ENCODE data around the gene ASTN2.

Gene ASTN2

DNA sequence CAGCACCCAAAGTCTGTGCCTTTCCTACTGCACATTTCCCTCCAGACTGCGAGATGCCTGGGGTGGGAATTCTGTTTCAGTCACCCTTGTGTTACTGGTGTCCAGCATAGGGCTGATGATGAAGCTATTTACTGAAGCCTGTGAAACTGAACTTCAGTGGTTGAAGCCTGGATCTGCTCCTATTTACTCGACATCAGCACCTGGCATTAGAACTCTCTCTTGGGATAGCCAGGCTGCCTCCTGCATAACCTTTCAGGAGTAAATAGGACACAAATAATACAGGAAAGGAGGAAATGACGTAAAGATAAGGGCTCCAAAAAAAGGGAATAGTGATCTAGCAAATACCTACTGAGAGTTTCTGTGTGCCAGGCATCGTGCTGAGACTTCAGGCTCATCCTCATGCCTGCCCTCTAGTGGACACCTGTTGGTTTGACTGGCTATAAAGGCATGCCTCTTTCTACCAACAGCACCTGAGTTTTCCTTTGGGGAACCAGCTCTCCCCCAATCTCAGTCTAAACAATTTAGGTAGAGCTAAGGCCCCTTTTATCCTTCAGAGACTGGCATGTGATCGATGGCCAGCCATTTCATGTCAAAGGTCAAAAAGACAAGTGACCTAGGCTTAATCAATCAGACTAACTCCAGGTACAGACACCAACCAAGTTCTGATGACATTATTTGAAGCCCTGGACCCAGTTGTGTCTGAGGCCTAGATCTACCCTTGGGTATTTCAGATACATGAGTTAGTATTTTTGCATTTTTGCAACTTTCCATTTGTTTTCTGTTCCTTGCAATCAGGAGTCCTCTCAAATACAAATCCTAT is 919.8 kb downstream of the ASTN2 start:
- peak; percentile 39 to 51 for DNase-seq

DNA sequence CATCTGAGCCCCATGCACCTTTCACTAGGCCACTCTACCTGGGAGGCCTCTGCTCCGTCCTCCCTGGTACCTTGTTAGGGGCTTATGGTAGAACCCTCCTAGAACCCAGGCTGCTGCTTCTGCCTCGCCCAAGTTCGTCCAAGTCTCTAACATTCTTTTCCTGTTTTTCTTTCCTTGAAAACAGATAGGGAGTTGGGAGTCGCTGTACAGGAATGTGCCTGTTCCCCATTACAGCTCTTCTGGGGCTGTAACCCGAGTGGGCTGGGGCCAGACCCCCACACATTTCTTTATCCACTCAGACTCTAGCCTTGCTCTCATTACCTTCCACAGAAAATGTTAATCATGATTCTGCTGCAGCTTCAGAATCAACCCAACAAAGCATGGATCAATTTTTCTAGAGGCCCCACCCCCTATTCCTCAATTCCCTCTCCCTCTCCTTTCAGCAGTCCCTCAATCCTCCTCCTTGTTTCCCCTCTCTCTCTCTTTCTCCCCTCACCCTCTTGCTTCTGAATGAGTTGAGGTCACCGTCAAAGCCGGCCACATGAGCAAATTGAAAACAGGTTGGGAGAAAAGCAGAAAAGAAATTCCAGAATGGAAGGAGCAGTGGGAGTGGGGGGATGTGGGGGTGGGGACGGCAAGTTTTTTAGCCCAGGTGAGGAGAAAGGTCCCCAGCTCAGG is 921.5 kb downstream of the ASTN2 start:
- no peak for DNase-seq

GRCh38 chr9:116491659-116492058 is 923.2 kb downstream of the ASTN2 start:
- no peak for DNase-seq

DNA sequence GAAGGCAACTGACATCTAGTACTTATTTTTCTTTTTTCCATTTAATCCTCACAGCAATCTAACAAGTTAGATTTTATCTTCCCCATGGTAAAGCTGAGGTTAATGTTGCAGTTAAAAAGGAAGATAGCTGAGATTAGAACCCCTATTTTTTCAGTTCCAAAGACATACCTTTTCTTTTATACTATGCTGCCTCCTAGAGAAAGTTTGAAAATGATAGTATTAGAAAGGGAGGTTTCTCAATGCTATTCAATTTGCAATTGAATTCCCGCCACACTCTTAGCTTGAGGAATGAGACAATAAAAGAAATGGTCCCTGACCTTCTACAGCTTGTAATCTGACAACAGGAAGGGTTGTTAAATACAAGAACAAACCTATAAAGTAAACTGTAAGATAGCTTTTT is 923.6 kb downstream of the ASTN2 start:
- no peak for DNase-seq

- DNase-seq = no peak
These were observed 924.5 kb downstream of the ASTN2 start for GRCh38 chr9:116490321-116490720.

- DNase-seq = no peak
These were observed 926.5 kb downstream of the ASTN2 start for GRCh38 chr9:116488373-116488772.

DNA sequence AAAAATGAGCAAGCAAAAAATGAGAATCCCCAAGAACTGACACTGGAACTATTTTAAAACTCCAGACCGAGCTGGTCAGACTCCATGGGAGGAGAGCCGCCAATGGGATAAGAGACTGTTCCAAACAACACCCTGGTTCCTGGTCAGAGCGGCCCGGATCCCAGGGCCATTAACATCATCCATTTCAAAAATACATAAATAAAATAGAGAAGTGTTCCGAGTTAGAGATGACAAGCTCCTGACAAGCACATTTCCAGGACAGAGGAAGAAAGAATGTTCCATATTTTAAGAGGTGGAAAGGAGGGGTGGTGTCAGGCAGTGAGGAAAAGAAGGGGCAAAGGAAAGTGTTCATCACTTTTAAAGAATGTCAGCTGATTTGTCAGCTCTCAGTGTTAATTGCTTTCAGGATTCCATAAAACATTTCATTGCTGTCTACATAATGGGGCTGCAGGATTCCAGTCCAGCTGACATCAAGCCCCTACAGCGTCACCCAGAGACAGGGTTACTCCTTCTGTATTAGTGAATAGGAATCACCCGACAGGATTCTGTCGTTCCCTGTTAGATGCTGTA is 930.3 kb downstream of the ASTN2 start:
- no peak for DNase-seq

GRCh38 chr9:116483622-116484491 is 931.0 kb downstream of the ASTN2 start:
- no peak for DNase-seq

- DNase-seq = no peak
These were observed 932.1 kb downstream of the ASTN2 start for GRCh38 chr9:116482740-116483139.

DNA sequence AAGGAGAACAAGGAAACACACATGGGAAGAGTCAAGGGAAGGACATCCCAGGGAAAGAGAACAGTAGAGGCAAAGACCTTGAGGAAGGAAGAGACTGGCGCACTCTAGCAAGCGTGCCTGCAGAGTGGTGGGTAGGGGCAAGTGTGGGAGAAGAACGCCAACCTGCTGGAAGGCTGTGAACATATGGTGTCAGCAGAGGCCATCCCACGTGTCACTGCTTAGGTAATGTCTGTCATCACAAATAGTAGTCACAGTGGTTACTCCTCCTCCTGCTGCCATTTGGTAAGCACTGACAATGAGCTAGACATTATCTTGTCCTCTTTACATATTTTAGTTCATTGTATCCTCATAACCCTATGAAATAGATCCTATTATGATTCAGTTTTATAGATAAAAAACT is 934.2 kb downstream of the ASTN2 start:
- DNase-seq = no peak

GRCh38 chr9:116479967-116480366 is 934.9 kb downstream of the ASTN2 start:
- DNase-seq = no peak

GRCh38 chr9:116479056-116479544 is 935.8 kb downstream of the ASTN2 start:
- no peak for DNase-seq

DNA sequence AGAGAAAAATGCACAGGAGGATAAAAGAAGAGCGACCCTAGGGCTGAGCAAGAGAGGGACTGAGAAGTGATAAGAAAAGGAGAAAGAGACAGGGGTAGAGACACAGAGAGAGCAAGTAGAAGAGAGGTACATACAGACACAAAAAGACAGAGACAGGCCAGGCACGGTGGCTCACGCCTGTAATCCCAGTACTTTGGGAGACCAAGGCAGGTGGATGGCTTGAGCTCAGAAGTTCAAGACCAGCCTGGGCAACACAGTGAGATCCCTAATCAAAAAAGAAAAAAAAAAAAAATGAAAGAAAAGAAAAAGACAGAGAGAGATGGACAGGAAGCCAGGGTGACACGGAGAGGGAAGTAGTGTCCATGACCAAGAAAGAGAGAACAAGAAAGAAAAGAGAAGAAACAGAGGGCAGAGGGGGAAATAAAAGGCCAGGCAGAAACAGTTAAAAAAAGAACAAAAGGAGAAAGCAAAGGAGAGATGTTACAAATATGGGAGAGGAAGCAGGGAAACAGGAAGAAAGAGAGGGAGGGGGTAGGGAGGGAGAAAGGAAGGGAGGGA is 937.2 kb downstream of the ASTN2 start:
- no peak for DNase-seq

DNA sequence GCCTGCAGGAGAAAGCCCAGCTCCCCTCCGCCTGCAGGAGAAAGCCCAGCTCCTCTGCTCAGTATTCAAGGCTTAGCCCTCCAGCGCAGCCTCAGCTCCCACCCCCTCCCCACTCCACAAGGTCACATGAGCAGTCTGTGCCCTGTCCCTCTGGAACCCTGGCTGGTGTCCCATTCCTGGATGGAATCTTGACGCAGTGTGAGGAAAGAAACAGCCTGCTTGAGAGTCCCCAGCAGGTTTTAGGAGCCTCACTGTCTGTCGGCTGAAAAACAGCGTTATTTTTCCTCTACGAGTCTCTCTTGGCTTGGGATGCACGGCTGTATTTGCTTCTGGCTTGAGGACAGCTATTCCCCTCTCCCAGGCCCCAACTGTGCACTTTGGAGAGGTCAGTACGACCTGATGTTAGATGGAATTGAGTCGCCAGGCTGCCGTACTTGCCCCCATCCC is 937.9 kb downstream of the ASTN2 start:
- DNase-seq = no peak

DNA sequence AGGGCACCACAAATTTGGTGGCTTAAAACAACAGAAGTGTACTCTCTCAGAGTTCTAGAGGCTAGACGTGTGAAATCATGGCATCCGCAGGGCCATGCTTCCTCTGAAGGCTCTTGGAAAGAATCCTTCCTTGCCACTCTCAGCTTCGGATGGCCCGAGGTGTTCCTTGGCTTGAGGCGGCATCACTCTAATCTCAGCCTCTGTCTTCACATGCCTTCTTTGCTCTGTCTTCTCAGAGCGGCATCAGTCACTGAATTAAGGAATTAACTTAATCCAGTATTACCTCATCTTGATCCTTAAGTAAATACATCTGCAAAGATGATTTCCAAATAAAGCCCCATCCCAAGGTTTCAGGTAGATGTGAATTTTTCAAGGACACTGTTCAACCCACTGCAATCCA is 938.9 kb downstream of the ASTN2 start:
- no peak for DNase-seq

DNA sequence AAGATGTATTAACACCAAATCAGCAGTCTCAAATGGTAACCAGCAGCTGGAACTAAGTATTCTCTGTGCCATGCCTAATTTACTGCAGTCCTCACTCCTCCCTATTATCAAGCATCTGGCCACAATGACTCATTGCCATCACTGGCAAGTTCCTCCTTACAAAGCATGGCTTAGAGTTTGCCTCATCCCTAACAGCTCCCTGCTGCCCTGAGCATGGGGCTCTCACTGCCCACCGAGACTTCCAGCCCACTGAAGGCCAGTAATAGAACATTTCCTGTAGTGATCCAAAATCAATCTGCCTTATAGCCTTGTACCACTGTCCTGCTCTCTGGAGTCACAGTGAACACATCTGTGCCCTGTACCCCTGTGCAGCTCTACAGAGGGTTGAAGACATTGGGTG is 939.7 kb downstream of the ASTN2 start:
- no peak for DNase-seq

- no peak for DNase-seq
These were observed 942.8 kb downstream of the ASTN2 start for GRCh38 chr9:116471944-116472506.

- DNase-seq = no peak
These were observed 943.6 kb downstream of the ASTN2 start for GRCh38 chr9:116471093-116471906.

- no peak for DNase-seq
These were observed 945.9 kb downstream of the ASTN2 start for GRCh38 chr9:116468793-116469527.

DNA sequence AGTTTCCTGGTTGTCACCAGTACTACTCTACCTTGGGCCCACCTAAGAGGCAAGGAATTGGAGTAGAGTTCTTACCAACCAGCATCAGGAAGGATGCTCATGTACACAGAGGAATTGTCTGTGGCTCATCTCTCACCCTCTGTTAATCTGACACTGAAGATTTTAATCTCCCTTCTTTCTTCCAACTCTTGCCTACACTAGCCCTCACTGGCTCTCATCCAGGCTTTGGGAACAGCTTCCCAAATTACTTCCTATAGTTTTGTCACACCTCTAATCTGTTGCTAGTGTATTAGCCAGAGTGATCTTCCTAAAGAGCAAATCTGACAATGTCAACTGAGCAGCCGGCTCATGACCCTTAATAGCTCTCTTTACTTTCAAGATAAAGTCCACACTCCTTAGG is 946.5 kb downstream of the ASTN2 start:
- no peak for DNase-seq

All from stimulated activated CD4-positive, alpha-beta T cell treated with anti-CD3 and anti-CD28 coated beads, Interleukin-2, amount 100 ng/mL, for 24 hours (primary cell).